ENCODE measurements around the gene ERGIC1. TPM values are rescaled to one million over a fixed set of nuclear protein-coding genes. Genes with fewer than 3 reads are reported as not detected.

The ERGIC1 gene
- total and polyA plus RNA-seq, 2 of the 13 experiments (the other 11 are each of a cell fraction or from before 2014, with no cell fraction given): 78.5 to 184 TPM

GRCh38 chr5:172868924-172869591 lies 35.0 kb downstream of the ERGIC1 start (continued):
- TF ChIP-seq HDAC2 (CRISPR knock-in tag; IDR thresholded peaks at IDR 0.05) (peak; percentile 5; the same call in 1 of the 2 replicates), RXRB (CRISPR knock-in tag; IDR thresholded peaks at IDR 0.05; ENCODE audit: borderline replicate concordance) (peak; percentile 34; the same call in 1 of the 2 replicates), ETV5 (CRISPR knock-in tag; IDR thresholded peaks at IDR 0.05; ENCODE audit: borderline replicate concordance) (peak; percentile 42; the same call in 1 of the 2 replicates), PRMT3 (CRISPR knock-in tag; IDR thresholded peaks at IDR 0.05; ENCODE audit: borderline replicate concordance, low read depth) (no peak), ZNF18 (CRISPR knock-in tag; IDR thresholded peaks at IDR 0.05; ENCODE audit: insufficient replicate concordance) (peak; percentile 61), ZFP91 (CRISPR knock-in tag; IDR thresholded peaks at IDR 0.05; ENCODE audit: borderline replicate concordance) (peak; percentile 47; the same call in 1 of the 2 replicates), ERF (CRISPR knock-in tag; IDR thresholded peaks at IDR 0.05) (no peak), ZNF713 (CRISPR knock-in tag; IDR thresholded peaks at IDR 0.05) (0 out of 2 replicates have a peak, but pooled peaks have one; percentile 20), ZNF101 (CRISPR knock-in tag; IDR thresholded peaks at IDR 0.05; ENCODE audit: borderline replicate concordance, low read depth) (no peak), XBP1 (CRISPR knock-in tag; IDR thresholded peaks at IDR 0.05) (no peak), KMT2A (CRISPR knock-in tag; IDR thresholded peaks at IDR 0.05) (no peak), CEBPG (CRISPR knock-in tag; IDR thresholded peaks at IDR 0.05) (peak; percentile 70), ZMYM2 (CRISPR knock-in tag; IDR thresholded peaks at IDR 0.05) (0 out of 2 replicates have a peak, but pooled peaks have one; percentile 4), ZBTB33 (CRISPR knock-in tag; IDR thresholded peaks at IDR 0.05) (peak; percentile 94), ZNF614 (CRISPR knock-in tag; IDR thresholded peaks at IDR 0.05; ENCODE audit: borderline replicate concordance) (no peak), TAF15 (IDR thresholded peaks at IDR 0.05; ENCODE audit: low read depth, low read length, poor library complexity, severe bottlenecking) (no peak), ZBTB42 (CRISPR knock-in tag; IDR thresholded peaks at IDR 0.05) (no peak), TP53 (CRISPR knock-in tag; conservative IDR thresholded peaks at IDR 0.05) (no peak)
